ENCODE measurements around the gene B4GALT1.
"Not testable (repeated sequence)": the region's sequence is repeated elsewhere in the genome, so short reads cannot be mapped to it uniquely, and the experiment has no call there.

Gene B4GALT1

DNA sequence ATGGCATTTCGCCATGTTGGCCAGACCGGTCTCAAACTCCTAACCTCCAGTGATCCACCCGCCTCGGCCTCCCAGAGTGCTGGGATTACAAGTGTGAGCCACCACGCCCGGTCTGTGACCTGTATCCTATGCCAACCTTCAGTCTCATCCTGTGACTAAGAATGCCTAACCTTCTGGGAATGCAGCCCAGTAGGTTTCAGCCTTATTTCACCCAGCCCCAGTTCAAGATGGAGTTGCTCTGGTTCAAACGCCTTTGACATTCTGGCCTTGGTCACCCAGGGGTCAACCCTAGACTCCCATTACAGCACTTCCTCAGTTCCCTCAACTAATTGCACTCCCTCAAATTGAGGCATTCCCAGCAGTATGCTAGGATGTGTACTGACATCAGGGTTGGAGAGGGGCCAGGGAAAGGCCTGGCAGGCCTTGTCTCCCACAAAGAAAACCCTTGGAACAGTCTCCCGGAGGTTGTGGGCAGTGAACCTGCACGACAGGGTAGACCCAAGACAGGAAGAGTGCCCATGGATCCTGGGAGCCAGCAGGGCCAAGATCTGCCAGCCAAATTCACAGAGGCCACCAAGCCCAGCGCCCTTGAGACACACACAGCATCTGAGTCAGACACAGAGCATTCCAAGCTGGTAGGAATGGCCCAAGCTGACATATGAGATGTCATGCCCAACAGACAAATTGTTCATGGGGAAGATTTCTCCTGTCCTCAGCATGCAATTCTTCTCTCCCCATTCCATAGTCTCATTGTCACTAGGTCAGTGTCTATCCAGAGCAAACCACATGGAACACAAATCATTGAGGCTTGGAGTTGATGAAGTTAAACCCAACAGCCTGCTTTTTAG, 65.8 kb downstream of the B4GALT1 start:
- no peak for DNase-seq (ENCODE audit: low read depth)

DNA sequence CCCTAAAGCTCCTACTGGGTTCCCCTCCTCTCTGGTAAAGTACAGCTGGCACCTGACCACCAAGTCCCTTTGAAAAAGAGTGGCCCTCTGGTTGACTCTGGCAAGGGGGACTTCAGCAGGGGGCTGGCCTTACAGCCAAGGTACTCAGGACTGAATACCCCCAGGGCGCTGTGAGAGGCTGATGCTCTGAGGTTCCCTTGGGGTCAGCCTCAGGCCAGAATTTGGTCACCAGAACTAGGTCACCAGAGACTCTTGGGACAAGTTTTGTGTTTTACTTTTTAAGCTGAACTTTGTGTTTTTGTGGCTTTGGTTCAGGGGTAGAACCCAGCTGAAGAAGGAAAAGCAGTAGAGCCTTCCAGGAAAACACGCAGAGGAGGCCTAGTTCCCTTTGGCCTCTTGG, 67.4 kb downstream of the B4GALT1 start:
- no peak for DNase-seq (ENCODE audit: low read depth)

DNA sequence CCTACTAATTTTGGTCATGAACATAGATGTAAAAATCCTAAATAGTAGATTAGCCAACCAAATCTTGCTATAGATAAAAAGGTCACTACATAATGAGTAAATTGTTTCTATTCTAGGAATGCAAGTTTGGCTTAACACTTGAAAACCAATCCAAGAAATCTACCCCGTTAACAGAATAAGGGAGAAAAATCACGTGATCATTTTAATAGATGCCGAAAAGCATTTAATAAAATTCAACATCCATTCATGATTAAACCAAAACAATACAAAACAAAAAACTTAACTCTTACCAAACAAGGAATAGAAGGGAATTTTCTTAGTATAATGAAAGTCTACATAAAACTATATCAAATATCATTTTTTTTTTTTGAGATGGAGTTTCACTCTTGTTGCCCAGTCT, 69.9 kb downstream of the B4GALT1 start:
- DNase-seq (ENCODE audit: low read depth): no peak

DNA sequence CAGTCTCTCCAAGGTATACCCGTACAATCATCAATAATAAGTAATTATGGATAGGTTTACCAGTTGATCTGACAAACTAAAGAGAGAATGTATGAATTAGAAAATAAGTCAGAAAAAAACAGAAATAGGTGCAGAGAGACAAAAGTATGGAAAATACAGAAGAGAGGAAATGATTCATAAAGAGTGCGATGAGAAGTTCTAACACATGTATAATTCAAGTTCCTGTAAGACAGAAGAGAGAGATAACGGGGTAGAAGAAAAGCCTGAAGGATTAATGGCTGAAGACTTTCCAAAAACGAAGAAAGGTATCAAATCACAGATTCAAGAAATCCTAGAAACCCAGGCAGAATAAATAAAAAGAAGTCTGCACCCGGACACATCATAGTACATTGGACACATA, 74.5 kb downstream of the B4GALT1 start:
- no peak for DNase-seq (ENCODE audit: low read depth)

DNA sequence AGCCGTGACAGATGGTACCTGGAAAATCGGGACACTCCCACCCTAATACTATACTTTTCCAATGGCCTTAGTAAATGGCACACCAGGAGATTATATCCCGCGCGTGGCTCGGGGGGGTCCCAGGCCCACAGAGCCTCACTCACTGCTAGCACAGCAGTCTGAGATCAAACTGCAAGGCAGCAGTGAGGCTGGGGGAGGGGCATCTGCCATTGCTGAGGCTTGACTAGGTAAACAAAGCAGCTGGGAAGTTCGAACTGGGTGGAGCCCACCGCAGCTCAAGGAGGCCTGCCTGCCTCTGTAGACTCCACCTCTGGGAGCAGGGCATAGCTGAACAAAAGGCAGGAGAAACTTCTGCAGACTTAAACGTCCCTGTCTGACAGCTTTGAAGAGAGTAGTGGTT, 81.5 kb downstream of the B4GALT1 start:
- not testable (repeated sequence) for DNase-seq (ENCODE audit: low read depth)

DNA sequence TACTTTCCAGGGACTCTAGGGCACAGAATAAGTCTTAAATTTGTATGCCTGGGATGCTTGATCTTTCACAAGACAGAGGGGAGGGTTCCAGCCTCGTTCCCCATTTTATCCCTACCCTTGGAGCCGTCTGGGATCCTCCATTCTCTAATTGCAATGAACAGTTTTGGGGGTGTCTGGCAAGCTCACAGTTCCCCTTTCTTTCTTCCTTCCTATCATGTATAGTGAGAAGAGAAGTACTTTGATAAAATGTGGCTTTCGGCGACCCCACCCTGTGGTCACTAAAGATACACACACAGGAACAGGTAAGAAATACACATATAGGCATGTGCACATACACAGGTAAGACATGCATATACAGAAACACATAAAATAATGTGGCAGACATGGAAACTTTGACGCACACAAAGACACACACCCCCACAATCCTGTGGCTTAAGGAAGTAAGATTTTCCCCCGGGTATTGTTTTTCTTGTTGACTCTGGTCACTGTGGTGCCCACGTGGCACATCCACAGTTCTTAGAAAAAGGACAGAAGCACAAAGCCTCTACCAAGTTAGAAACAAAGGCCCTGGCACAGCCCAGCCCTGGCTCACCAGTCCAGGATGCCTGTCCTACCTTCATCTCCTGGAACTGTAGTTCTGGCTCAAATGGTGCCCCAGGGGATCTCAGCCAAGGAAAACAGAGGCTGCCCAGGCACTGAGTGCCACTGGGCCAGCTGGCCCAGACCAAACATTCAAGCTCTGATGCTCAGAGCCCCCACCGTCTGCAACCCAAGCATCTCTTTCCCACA, 84.4 kb downstream of the B4GALT1 start:
- DNase-seq (ENCODE audit: low read depth): no peak

DNA sequence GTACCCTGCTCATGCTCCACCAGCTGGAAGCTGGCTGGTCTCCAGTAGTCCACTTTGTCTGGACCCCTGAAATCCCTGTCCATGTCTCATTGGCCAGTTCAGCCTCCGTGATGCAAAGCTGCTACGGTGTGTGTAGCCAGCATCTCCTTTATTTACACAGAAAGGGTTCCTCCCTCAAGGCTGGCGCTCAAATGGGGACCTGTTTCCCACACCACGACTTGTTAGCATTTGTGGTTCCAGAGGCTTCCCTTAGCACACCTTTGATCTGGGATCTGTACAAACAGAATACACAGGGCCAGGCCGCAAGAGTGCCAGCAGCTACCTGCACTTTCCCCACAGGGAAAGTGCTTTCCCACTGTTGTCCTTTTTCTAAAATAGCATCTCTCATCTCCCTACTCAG, 85.0 kb downstream of the B4GALT1 start:
- DNase-seq (ENCODE audit: low read depth): no peak

DNA sequence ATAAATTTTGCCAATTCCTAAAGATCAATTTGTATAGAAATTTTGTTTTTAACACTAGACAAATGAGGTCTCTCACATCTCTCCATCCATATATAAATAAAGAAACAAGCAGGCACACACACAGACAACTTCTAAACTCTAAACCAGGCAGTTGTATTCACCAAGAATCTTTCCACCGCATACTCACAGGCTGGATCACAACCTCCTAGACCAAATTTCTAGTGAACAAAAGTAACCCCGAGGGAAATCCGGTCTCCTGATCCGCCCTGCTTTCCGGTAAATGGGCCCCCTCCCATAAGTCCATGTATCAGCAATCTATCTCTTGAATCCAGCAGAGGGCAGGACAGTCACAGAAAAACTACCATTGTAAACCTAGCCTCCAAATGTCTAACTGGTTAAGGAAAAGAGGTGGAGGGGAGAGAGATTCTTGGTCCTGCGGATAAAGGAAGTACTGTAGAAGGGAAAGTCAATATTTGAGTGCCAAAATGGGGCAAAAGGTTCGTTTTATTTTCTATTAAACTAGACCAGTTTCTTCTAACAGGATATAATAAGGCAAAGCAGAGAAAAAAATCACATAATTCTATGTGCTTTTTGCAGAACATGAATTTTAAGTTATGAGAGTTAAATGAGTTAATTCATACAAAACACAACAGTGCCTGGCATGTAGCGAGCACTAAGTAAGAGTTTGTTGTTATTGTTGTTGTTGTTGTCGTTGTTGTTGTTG, 85.8 kb downstream of the B4GALT1 start:
- peak; percentile 7 for DNase-seq (ENCODE audit: low read depth)

DNA sequence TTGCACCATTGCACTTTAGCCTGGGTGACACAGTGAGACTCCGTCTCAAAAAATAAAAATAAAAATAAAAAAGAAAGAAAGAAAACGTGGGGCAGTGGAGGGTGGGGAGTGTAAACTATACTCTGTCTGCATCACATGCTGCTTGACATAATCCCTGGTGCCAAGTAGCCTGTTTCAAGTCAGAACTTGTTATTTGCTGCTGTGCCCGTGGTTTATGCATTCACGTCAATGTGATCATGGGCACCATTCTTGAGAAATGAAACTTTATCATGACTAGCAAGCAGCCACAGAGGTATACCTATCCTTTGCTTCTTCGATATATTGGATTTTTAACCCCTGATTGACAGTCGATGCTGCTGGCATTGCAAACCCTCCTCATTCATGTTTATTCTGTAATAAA, 86.6 kb downstream of the B4GALT1 start:
- DNase-seq (ENCODE audit: low read depth): no peak

DNA sequence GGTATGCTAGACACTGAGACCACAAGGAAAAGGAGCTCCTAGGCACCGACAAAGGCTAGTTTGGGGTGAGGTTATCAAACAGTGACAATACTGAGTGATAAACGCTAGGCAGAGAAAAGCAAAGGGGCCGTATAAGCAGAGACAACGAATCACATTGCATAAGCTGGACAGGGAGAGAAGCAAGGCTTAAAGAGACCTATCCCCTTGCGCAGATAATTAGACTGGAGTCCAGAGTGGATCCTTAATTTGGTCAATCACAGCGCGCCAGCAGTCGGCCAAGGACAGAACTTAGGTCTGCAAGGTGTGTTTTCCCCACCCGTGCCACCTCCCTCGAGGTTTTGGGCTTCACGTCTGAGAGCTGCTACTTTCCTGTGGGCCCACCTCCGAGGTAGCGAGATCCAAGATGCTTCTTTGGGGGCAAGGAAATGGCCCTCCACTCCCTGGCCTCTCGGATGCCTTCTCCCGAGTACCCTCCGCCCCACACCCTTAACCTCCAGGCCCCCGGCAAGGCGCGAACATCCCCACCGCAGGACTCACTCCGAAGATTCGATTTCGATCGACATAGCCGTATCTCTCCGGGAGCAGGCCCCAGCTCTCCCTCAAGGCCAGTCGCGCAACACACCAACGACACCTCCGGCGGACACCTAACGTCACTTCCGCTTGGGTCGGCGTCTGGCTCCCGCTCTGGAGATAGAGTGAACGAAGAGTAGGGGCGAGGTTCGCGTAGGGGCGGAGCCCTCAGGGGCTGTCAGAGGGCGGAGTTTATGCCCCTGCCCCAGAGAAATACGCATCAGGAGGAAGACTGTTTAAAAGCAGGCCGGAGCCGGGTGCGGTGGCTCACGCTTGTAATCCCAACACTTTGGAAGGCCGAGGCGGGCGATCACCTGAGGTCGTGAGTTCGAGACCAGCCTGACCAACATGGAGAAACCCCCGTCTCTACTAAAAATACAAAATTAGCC, 90.8 kb downstream of the B4GALT1 start, which contains the start of gene SMU1:
Gene SMU1 (minus strand): TSS at position 629 of the 959 bp plus-strand sequence. CDS start 66 bp downstream, at position 563.
- peak; percentile 84 for DNase-seq (ENCODE audit: low read depth)

DNA sequence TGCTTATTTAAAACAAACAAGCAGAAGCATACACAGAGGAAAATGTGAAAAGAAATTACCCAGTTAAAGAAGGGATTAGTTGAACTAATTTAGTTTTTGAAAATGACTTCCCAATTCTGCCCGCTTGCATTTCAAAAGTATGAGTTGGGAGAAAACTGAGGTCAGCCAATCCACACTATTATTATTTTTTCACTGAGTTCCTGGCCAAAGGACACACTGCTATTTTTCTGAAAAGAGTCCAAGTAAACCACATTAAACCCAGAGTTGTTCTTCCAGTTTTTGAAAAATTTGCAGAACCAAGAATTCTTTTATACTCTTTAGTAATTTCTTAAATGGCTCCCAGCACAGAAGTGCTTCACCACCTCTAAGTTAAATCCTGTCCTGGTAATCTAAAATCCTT, 98.1 kb downstream of the B4GALT1 start:
- no peak for DNase-seq (ENCODE audit: low read depth)

DNA sequence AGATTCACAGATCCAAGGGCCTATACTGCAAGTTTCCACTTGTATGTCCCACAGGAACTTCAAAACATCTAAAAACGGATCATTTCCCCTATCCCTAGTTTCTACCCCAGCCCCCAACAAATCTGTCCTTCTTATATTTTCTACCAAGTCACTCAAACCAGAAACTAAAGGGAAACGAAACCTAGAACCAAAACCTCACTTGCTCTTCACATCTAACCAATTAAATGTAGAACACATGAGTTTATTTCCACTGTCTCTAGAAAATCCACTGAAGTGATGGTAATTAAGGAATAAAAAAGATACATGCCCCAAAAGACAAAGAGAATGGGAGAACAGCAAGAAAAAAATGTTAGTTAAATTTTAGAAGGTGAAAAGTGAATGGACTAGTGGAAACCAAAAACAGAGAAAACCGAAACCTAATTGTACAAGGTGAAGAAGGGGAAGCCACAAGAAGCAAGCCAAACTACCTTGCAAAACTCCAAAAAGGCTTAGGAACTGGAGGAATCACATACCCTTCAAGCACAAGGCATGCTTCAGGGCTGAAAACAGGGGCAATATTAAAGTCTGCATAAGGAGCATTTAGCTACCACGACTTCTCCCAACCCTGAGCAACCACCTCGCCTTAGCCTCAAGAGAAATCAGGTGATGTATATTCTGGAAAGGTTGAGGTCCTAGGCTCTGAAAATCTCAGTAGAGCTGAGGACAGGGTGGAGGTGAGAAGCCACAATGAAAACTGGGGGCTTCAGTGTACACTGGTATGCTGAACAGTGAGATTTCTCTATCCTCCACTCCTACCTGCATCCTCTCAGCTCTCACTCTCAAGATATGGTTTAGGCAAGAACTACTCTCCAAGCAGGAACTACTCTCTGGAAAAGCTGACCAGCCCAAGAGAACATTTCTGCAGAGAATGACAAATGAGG, 101.7 kb downstream of the B4GALT1 start:
- DNase-seq (ENCODE audit: low read depth): no peak
